HepG2 (cell line): ENCODE results near the gene TUT4. TPM values are rescaled to one million over a fixed set of nuclear protein-coding genes. Genes with fewer than 3 reads are reported as not detected.
A peak's percentile ranks its signal among the peaks of the same experiment; 100 is the strongest.

Experiments used
- ATF1 ChIP-seq: IDR thresholded peaks from 2 replicates; pipeline ENCODE4 v1.6.1; 2016; ENCODE audit warnings: mild to moderate bottlenecking, control low read depth
- CEBPG ChIP-seq: IDR thresholded peaks from 2 replicates; pipeline ENCODE4 v1.6.1; 2016
- EEA1 ChIP-seq: sonication (generic); formaldehyde crosslinking; IDR thresholded peaks from 2 replicates; pipeline ENCODE4 v1.5.1; 2020; ENCODE audit warnings: mild to moderate bottlenecking, missing genetic modification reagents, borderline replicate concordance
- GTF3A ChIP-seq: sonication (generic); formaldehyde crosslinking; conservative IDR thresholded peaks from 2 replicates; pipeline ENCODE4 v1.4.0; 2020; ENCODE audit warnings: mild to moderate bottlenecking, missing genetic modification reagents
- HMG20A ChIP-seq: IDR thresholded peaks from 2 replicates; pipeline ENCODE4 v1.6.1; 2016; ENCODE audit warnings: borderline replicate concordance
- KDM5A ChIP-seq: fragments of 200-600 bp; sonication (generic); IDR thresholded peaks from 2 replicates; pipeline ENCODE4 v1.7.0; 2018; ENCODE audit warnings: antibody characterized with exemption, mild to moderate bottlenecking, low read length, borderline replicate concordance
- NFRKB ChIP-seq: fragments of 450-650 bp; IDR thresholded peaks from 2 replicates; pipeline ENCODE4 v1.6.1; 2017
- SAP130 ChIP-seq: IDR thresholded peaks from 2 replicates; pipeline ENCODE4 v1.6.1; 2016; ENCODE audit warnings: low read depth
- TRIM22 ChIP-seq: fragments of 450-650 bp; IDR thresholded peaks from 2 replicates; pipeline ENCODE4 v1.6.1; 2017
- ZFP91 ChIP-seq: sonication (generic); formaldehyde crosslinking; IDR thresholded peaks from 2 replicates; pipeline ENCODE4 v1.9.0; 2022; ENCODE audit warnings: missing genetic modification reagents, mild to moderate bottlenecking, borderline replicate concordance
- ZGPAT ChIP-seq: IDR thresholded peaks from 2 replicates; pipeline ENCODE4 v1.6.1; 2016; ENCODE audit warnings: mild to moderate bottlenecking
- ZHX1 ChIP-seq: sonication (generic); formaldehyde crosslinking; IDR thresholded peaks from 2 replicates; pipeline ENCODE4 v1.8.1; 2022; ENCODE audit warnings: low read depth, mild to moderate bottlenecking, missing genetic modification reagents
- ZNF205 ChIP-seq: IDR thresholded peaks from 2 replicates; pipeline ENCODE4 v1.6.1; 2018; ENCODE audit warnings: missing biosample characterization, missing genetic modification reagents
- ZNF264 ChIP-seq: sonication (generic); formaldehyde crosslinking; IDR thresholded peaks from 2 replicates; pipeline ENCODE4 v1.4.0; 2020; ENCODE audit warnings: missing genetic modification reagents
- ZNF317 ChIP-seq: sonication (generic); formaldehyde crosslinking; IDR thresholded peaks from 2 replicates; pipeline ENCODE4 v1.5.0; 2020; ENCODE audit warnings: mild to moderate bottlenecking, missing genetic modification reagents
- ZNF362 ChIP-seq: sonication (generic); formaldehyde crosslinking; IDR thresholded peaks from 2 replicates; pipeline ENCODE4 v1.4.0; 2020; ENCODE audit warnings: missing genetic modification reagents, mild to moderate bottlenecking, borderline replicate concordance
- ZNF574 ChIP-seq: sonication (generic); formaldehyde crosslinking; IDR thresholded peaks from 2 replicates; pipeline ENCODE4 v1.4.0; 2020; ENCODE audit warnings: missing genetic modification reagents
- ZNF678 ChIP-seq: sonication (generic); formaldehyde crosslinking; IDR thresholded peaks from 2 replicates; pipeline ENCODE4 v1.4.0; 2020; ENCODE audit warnings: mild to moderate bottlenecking, missing genetic modification reagents
- ZNF713 ChIP-seq: sonication (generic); formaldehyde crosslinking; IDR thresholded peaks from 2 replicates; pipeline ENCODE4 v1.4.0; 2020; ENCODE audit warnings: mild to moderate bottlenecking, missing genetic modification reagents
- ZNF792 ChIP-seq: IDR thresholded peaks from 2 replicates; pipeline ENCODE4 v1.6.1; 2016
- polyA plus RNA-seq, 8 experiments: library from polyadenylated mRNA; depleted of rRNA in 3 of 8; stranded (reverse) in 7 of 8; unstranded in 1 of 8; fragments of >200 nt; fragmentation: Illumina TruSeq in 4 of 8; extraction: Trizol in 4 of 8; gene quantifications; 2 replicates each; pipeline versions ENCODE4 v1.2.1 to v1.2.3, GENCODE V29; 2011 to 2016; ENCODE audit warnings: low read depth in 4 of 8, missing spikeins in 1 of 8, mixed read lengths in 1 of 8; ENCODE audit not compliant: insufficient read depth in 1 of 8
- total RNA-seq, 5 experiments: library from RNA; depleted of rRNA; stranded (reverse); fragments of >200 nt; fragmentation: Illumina TruSeq; extraction: Trizol; gene quantifications; 2 replicates each; pipeline ENCODE4 v1.2.3, GENCODE V29; 2016; ENCODE audit warnings: low read depth in 1 of 5

The TUT4 gene
- total and polyA plus RNA-seq, 2 of the 13 experiments (the other 11 are each of a cell fraction or from before 2014, with no cell fraction given) = 44.7 to 53.5 TPM

GRCh38 chr1:52550447-52550846, 2.4 kb downstream of the TUT4 start (continued):
- TF ChIP-seq ZNF574 (peak; percentile 59), NFRKB (no peak), ZNF205 (no peak), ATF1 (0 out of 2 replicates have a peak, but pooled peaks have one; percentile 26), ZNF792 (peak; percentile 68; the same call in 1 of the 2 replicates), TRIM22 (no peak), ZNF317 (CRISPR knock-in tag) (no peak), ZNF264 (CRISPR knock-in tag) (no peak), SAP130 (peak; percentile 75), KDM5A (no peak), ZGPAT (CRISPR knock-in tag) (peak; percentile 53; the same call in 1 of the 2 replicates), ZFP91 (CRISPR knock-in tag) (no peak), GTF3A (no peak), ZNF713 (CRISPR knock-in tag) (no peak), HMG20A (CRISPR knock-in tag) (peak; percentile 49; the same call in 1 of the 2 replicates), CEBPG (CRISPR knock-in tag) (peak; percentile 76), ZNF678 (CRISPR knock-in tag) (no peak), ZNF362 (CRISPR knock-in tag) (peak; percentile 90), EEA1 (CRISPR knock-in tag) (no peak), ZHX1 (CRISPR knock-in tag) (no peak)
